HAP-1 (cell line): Measurements from ENCODE around the gene AHCYL1.

Experiments
- DNase-seq, 2 experiments: peaks; one replicate each; pipeline ENCODE4 v3.0.0-alpha.2; 2016 to 2020; ENCODE audit warnings: low spot score in 2 of 2
- H3K27me3 ChIP-seq: fragments of 250-450 bp; sonication (Bioruptor Pico); 2 replicates; pipeline ENCODE4 v1.5.1; 2020; ENCODE audit warnings: low read depth, mild to moderate bottlenecking, moderate library complexity
- H3K36me3 ChIP-seq: fragments of 250-450 bp; sonication (Bioruptor Pico); replicated peaks from 2 replicates; pipeline ENCODE4 v1.5.1; 2020; ENCODE audit warnings: mild to moderate bottlenecking
- H3K4me1 ChIP-seq: fragments of 250-450 bp; sonication (Bioruptor Pico); 2 replicates; pipeline ENCODE4 v1.5.1; 2020; ENCODE audit warnings: mild to moderate bottlenecking
- H3K4me3 ChIP-seq: fragments of 250-450 bp; sonication (Bioruptor Pico); 2 replicates; pipeline ENCODE4 v1.5.1; 2020; ENCODE audit warnings: mild to moderate bottlenecking, moderate library complexity
- H3K9me3 ChIP-seq: fragments of 250-450 bp; sonication (Bioruptor Pico); 2 replicates; pipeline ENCODE4 v1.5.1; 2020; ENCODE audit warnings: mild to moderate bottlenecking, moderate library complexity
- in situ Hi-C: fragments of 300-500 bp; cut with MboI; formaldehyde crosslinking; loops from 3 replicates; pipeline ENCODE4 v1.14.3; 2020; ENCODE audit warnings: low sequenced_read_pairs, inconsistent platforms, mixed read lengths

The AHCYL1 gene

GRCh38 chr1:110040548-110040947, 56.0 kb downstream of the AHCYL1 start:
- H3K36me3 ChIP-seq: peaks cover 86% of the 10 kb centered on the region
- H3K27me3 ChIP-seq: no peaks in the 10 kb centered on the region
- H3K9me3 ChIP-seq: no peaks in the 10 kb centered on the region
- DNase-seq: no peak
- H3K4me3 ChIP-seq: no peak overlapping the region
- no peaks in the 10 kb centered on the region for H3K4me1 ChIP-seq
- in situ Hi-C loops: no loop called here

- Histone ChIP-seq H3K36me3 (peaks cover 95% of the 10 kb centered on the region), H3K4me3 (no peak overlapping the region), H3K27me3 (no peaks in the 10 kb centered on the region), H3K9me3 (no peaks in the 10 kb centered on the region), H3K4me1 (no peaks in the 10 kb centered on the region)
- in situ Hi-C loops: no loop called here
- DNase-seq: no peak
These were observed 58.5 kb downstream of the AHCYL1 start for GRCh38 chr1:110043016-110043415.

- Histone ChIP-seq H3K27me3 (no peaks in the 10 kb centered on the region), H3K4me1 (no peaks in the 10 kb centered on the region), H3K4me3 (no peak overlapping the region), H3K36me3 (peaks cover 92% of the 10 kb centered on the region), H3K9me3 (no peaks in the 10 kb centered on the region)
- no peak for DNase-seq
- in situ Hi-C loops: no loop called here
These were observed 62.9 kb downstream of the AHCYL1 start for GRCh38 chr1:110047463-110047862.

GRCh38 chr1:110048240-110048639, 63.7 kb downstream of the AHCYL1 start:
- Histone ChIP-seq H3K4me3 (no peak overlapping the region), H3K36me3 (peaks cover 92% of the 10 kb centered on the region), H3K4me1 (no peaks in the 10 kb centered on the region), H3K9me3 (no peaks in the 10 kb centered on the region), H3K27me3 (no peaks in the 10 kb centered on the region)
- in situ Hi-C loops: no loop called here
- no peak for DNase-seq

- in situ Hi-C loops: no loop called here
- Histone ChIP-seq H3K4me3 (no peak overlapping the region), H3K36me3 (peaks cover 92% of the 10 kb centered on the region), H3K27me3 (no peaks in the 10 kb centered on the region), H3K4me1 (no peaks in the 10 kb centered on the region), H3K9me3 (no peaks in the 10 kb centered on the region)
- no peak for DNase-seq
These were observed 64.5 kb downstream of the AHCYL1 start for GRCh38 chr1:110048923-110049601.

GRCh38 chr1:110049801-110050601, 65.4 kb downstream of the AHCYL1 start:
- Histone ChIP-seq H3K4me1 (no peaks in the 10 kb centered on the region), H3K9me3 (no peaks in the 10 kb centered on the region), H3K4me3 (no peak overlapping the region), H3K36me3 (peaks cover 92% of the 10 kb centered on the region), H3K27me3 (no peaks in the 10 kb centered on the region)
- no peak for DNase-seq
- in situ Hi-C loops: no loop called here

GRCh38 chr1:110050602-110051261, 66.2 kb downstream of the AHCYL1 start:
- in situ Hi-C loops: no loop called here
- Histone ChIP-seq H3K27me3 (no peaks in the 10 kb centered on the region), H3K4me1 (no peaks in the 10 kb centered on the region), H3K4me3 (no peak overlapping the region), H3K36me3 (peaks cover 95% of the 10 kb centered on the region), H3K9me3 (no peaks in the 10 kb centered on the region)
- no peak for DNase-seq

GRCh38 chr1:110051262-110051648, 66.7 kb downstream of the AHCYL1 start:
- Histone ChIP-seq H3K27me3 (no peaks in the 10 kb centered on the region), H3K9me3 (no peaks in the 10 kb centered on the region), H3K4me1 (no peaks in the 10 kb centered on the region), H3K4me3 (no peak overlapping the region), H3K36me3 (peaks cover 95% of the 10 kb centered on the region)
- in situ Hi-C loops: no loop called here
- DNase-seq: no peak

GRCh38 chr1:110053552-110054428, 69.2 kb downstream of the AHCYL1 start:
- Histone ChIP-seq H3K36me3 (peaks cover 91% of the 10 kb centered on the region), H3K4me3 (no peak overlapping the region), H3K9me3 (no peaks in the 10 kb centered on the region), H3K4me1 (no peaks in the 10 kb centered on the region), H3K27me3 (no peaks in the 10 kb centered on the region)
- peak; percentile 21 to 81 for DNase-seq
- in situ Hi-C loops: no loop called here

GRCh38 chr1:110055493-110056284, 71.1 kb downstream of the AHCYL1 start:
- DNase-seq: no peak
- Histone ChIP-seq H3K9me3 (no peaks in the 10 kb centered on the region), H3K36me3 (peaks cover 75% of the 10 kb centered on the region), H3K4me1 (no peaks in the 10 kb centered on the region), H3K4me3 (no peak overlapping the region), H3K27me3 (no peaks in the 10 kb centered on the region)
- in situ Hi-C loops: no loop called here

GRCh38 chr1:110056285-110056683, 71.7 kb downstream of the AHCYL1 start:
- Histone ChIP-seq H3K36me3 (peaks cover 69% of the 10 kb centered on the region), H3K4me3 (no peak overlapping the region), H3K9me3 (no peaks in the 10 kb centered on the region), H3K27me3 (no peaks in the 10 kb centered on the region), H3K4me1 (no peaks in the 10 kb centered on the region)
- DNase-seq: no peak
- in situ Hi-C loops: no loop called here

- in situ Hi-C loops: no loop called here
- no peak overlapping the region for H3K4me3 ChIP-seq
- H3K9me3 ChIP-seq: no peaks in the 10 kb centered on the region
- no peaks in the 10 kb centered on the region for H3K27me3 ChIP-seq
- peaks cover 67% of the 10 kb centered on the region for H3K36me3 ChIP-seq
- no peak for DNase-seq
- H3K4me1 ChIP-seq: no peaks in the 10 kb centered on the region
These were observed 72.2 kb downstream of the AHCYL1 start for GRCh38 chr1:110056776-110057175.
